Measurements from ENCODE around the gene COL18A1. TPM values are rescaled to one million over a fixed set of nuclear protein-coding genes. Genes with fewer than 3 reads are reported as not detected.
"Not testable (repeated sequence)": the region's sequence is repeated elsewhere in the genome, so short reads cannot be mapped to it uniquely, and the experiment has no call there.

Gene COL18A1
- total RNA-seq, 4 donors from 2014 or later: 64.7 to 110 (median 98.9) TPM

- no peak for ATAC-seq (ENCODE audit: low FRiP score)
- TF ChIP-seq CTCF (IDR thresholded peaks at IDR 0.05): no peak
- DNase-seq (ENCODE audit: low spot score): no peak
Observed at GRCh38 chr21:45441431-45442255, 36.7 kb downstream of the COL18A1 start.

DNA sequence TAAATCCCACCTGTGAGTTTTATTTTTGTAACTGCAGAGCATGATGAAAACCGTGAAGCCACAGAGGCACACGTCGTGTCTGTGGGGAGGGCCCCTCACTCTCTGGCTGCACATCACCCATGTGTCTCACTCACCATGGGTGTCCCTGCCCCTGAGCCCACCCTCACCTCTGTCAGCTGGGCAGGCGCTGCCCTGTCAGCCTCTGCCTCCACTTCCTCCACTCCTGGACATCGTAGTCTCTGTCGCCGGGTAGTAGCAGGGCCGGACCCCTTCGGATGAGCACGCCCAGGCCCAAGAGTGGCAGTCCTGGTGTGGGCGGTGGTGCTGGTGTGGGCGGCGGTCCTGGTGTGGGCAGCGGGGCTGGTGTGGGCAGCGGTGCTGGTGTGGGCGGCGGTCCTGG lies 37.3 kb downstream of the COL18A1 start:
- DNase-seq (ENCODE audit: low spot score) (no peak), ATAC-seq (ENCODE audit: low FRiP score) (no peak)
- no peak for TF ChIP-seq CTCF (IDR thresholded peaks at IDR 0.05)

GRCh38 chr21:45442686-45443594 lies 38.0 kb downstream of the COL18A1 start:
- ATAC-seq (ENCODE audit: low FRiP score); DNase-seq (ENCODE audit: low spot score): not testable (repeated sequence)

GRCh38 chr21:45443595-45444181 lies 38.7 kb downstream of the COL18A1 start:
- TF ChIP-seq CTCF (IDR thresholded peaks at IDR 0.05): no peak
- DNase-seq (ENCODE audit: low spot score) (no peak), ATAC-seq (ENCODE audit: low FRiP score) (no peak)

DNA sequence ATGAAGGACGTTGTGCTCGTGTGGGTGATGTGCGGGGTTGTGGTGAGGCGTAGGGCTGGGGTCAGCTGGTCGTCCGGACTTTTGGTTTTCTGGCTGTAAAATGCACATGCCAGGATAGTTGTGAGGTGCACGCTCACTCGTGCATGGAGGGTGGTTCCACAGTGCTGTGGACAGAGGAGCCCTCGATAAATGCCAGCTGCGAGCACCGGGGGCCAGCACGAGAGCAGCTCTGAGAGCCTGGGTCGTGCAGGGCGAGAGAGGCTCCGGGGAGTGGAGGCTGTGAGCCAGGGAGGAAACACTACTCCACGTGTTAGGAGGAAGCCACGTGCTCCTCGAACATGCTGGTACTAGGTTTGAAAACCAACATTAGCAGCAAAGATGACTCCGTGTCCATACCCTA lies 39.4 kb downstream of the COL18A1 start:
- no peak for TF ChIP-seq CTCF (IDR thresholded peaks at IDR 0.05)
- ATAC-seq (ENCODE audit: low FRiP score) (no peak), DNase-seq (ENCODE audit: low spot score) (no peak)

GRCh38 chr21:45445369-45445768 lies 40.4 kb downstream of the COL18A1 start:
- no peak for ATAC-seq (ENCODE audit: low FRiP score)
- DNase-seq (ENCODE audit: low spot score): no peak
- no peak for TF ChIP-seq CTCF (IDR thresholded peaks at IDR 0.05)

GRCh38 chr21:45447821-45448220 lies 42.9 kb downstream of the COL18A1 start:
- DNase-seq (ENCODE audit: low spot score) (no peak), ATAC-seq (ENCODE audit: low FRiP score) (no peak)
- no peak for TF ChIP-seq CTCF (IDR thresholded peaks at IDR 0.05)
